GM18858 (cell line): ENCODE data around the gene FBXL4.

Experiments used
- ATAC-seq: cut with Tn5 transposase; IDR thresholded peaks from one replicate; pipeline ENCODE4 v1.9.1; 2021; ENCODE audit not compliant: unreplicated experiment

Gene FBXL4

GRCh38 chr6:98827295-98828159 is 120.2 kb downstream of the FBXL4 start:
- ATAC-seq = no peak

GRCh38 chr6:98825600-98826230 is 122.0 kb downstream of the FBXL4 start:
- no peak for ATAC-seq

- no peak for ATAC-seq
Observed at GRCh38 chr6:98824902-98825599, 122.7 kb downstream of the FBXL4 start.

- ATAC-seq = no peak
Observed at GRCh38 chr6:98824162-98824901, 123.4 kb downstream of the FBXL4 start.

- no peak for ATAC-seq
Observed at GRCh38 chr6:98823428-98824161, 124.2 kb downstream of the FBXL4 start.

- ATAC-seq = no peak
Observed at GRCh38 chr6:98821756-98822405, 125.9 kb downstream of the FBXL4 start.
